ENCODE results near the gene HRG. TPM values are rescaled to one million over a fixed set of nuclear protein-coding genes. Genes with fewer than 3 reads are reported as not detected.

Gene HRG
- total and polyA plus RNA-seq, 2 experiments from 2014 or later: not detected

DNA sequence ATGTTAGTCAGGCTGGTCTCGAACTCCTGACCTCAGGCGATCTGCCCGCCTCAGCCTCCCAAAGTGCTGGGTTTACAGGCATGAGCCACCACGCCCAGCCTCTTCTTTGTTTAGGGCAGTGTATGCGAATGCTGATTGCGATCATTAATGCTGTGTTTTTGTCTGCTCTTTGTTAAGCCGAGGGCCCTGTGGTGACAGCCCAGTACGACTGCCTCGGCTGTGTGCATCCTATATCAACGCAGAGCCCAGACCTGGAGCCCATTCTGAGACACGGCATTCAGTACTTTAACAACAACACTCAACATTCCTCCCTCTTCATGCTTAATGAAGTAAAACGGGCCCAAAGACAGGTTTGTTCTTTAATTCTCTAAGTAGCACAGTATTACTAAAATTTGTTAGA, 59.1 kb downstream of the HRG start:
- no peaks in the 10 kb centered on the region for H3K4me1 ChIP-seq (ENCODE audit: low read depth)
- no peak overlapping the region for H3K4me3 ChIP-seq
- no peak overlapping the region for H3K27ac ChIP-seq
- TF ChIP-seq, protein P1, sequence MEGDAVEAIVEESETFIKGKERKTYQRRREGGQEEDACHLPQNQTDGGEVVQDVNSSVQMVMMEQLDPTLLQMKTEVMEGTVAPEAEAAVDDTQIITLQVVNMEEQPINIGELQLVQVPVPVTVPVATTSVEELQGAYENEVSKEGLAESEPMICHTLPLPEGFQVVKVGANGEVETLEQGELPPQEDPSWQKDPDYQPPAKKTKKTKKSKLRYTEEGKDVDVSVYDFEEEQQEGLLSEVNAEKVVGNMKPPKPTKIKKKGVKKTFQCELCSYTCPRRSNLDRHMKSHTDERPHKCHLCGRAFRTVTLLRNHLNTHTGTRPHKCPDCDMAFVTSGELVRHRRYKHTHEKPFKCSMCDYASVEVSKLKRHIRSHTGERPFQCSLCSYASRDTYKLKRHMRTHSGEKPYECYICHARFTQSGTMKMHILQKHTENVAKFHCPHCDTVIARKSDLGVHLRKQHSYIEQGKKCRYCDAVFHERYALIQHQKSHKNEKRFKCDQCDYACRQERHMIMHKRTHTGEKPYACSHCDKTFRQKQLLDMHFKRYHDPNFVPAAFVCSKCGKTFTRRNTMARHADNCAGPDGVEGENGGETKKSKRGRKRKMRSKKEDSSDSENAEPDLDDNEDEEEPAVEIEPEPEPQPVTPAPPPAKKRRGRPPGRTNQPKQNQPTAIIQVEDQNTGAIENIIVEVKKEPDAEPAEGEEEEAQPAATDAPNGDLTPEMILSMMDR (IDR thresholded peaks at IDR 0.05; ENCODE audit: low read depth, low read length): no peak
- no peaks in the 10 kb centered on the region for H3K36me3 ChIP-seq
- H3K9me3 ChIP-seq (ENCODE audit: low read depth): no peaks in the 10 kb centered on the region
- DNase-seq (ENCODE audit: low read depth in 1 of 2, low spot score in 1 of 2): no peak
- no peaks in the 10 kb centered on the region for H3K27me3 ChIP-seq

Other genes starting within 250 kb of the HRG start
- gene CRYGS, start 121.6 kb upstream of the HRG start, total RNA-seq: 0.69 and 1.3 TPM in 2 replicates
- gene CRYGS, start 121.6 kb upstream of the HRG start, polyA plus RNA-seq: 0.12 and 1.1 TPM in 2 replicates
- 10.9 and 13.4 TPM in 2 replicates for gene TBCCD1, start 98.7 kb upstream of the HRG start, total RNA-seq
- gene TBCCD1, start 98.7 kb upstream of the HRG start, polyA plus RNA-seq: 16.4 and 22.2 TPM in 2 replicates
- 47.4 and 114 TPM in 2 replicates for gene DNAJB11, start 95.3 kb upstream of the HRG start, total RNA-seq
- 56.6 and 144 TPM in 2 replicates for gene DNAJB11, start 95.3 kb upstream of the HRG start, polyA plus RNA-seq
- not detected in 2 replicates for gene AHSG, start 53.0 kb upstream of the HRG start, total RNA-seq
- 0.59 TPM in 1 of 2 replicates, not detected in the other for gene AHSG, start 53.0 kb upstream of the HRG start, polyA plus RNA-seq
- gene FETUB, start 25.6 kb upstream of the HRG start, total RNA-seq: not detected in 2 replicates
- gene FETUB, start 25.6 kb upstream of the HRG start, polyA plus RNA-seq: not detected in 2 replicates
- not detected in 2 replicates for gene KNG1, start 51.3 kb downstream of the HRG start, total RNA-seq
- not detected in 2 replicates for gene KNG1, start 51.3 kb downstream of the HRG start, polyA plus RNA-seq
- 621 and 911 TPM in 2 replicates for gene EIF4A2, start 117.6 kb downstream of the HRG start, total RNA-seq
- 359 and 471 TPM in 2 replicates for gene EIF4A2, start 117.6 kb downstream of the HRG start, polyA plus RNA-seq
- 23.0 and 37.5 TPM in 2 replicates for gene RFC4, start 140.5 kb downstream of the HRG start, total RNA-seq
- gene RFC4, start 140.5 kb downstream of the HRG start, polyA plus RNA-seq: 34.0 and 47.4 TPM in 2 replicates
- not detected in 2 replicates for gene ADIPOQ, start 176.7 kb downstream of the HRG start, total RNA-seq
- gene ADIPOQ, start 176.7 kb downstream of the HRG start, polyA plus RNA-seq: not detected in 2 replicates